Superior temporal gyrus (tissue), 1 donor: Measurements from ENCODE around the gene PRKN.

Experiments
- DNase-seq: peaks from one replicate; pipeline ENCODE4 v3.0.0-alpha.2; 2016; ENCODE audit errors: extremely low spot score

The PRKN gene

DNA sequence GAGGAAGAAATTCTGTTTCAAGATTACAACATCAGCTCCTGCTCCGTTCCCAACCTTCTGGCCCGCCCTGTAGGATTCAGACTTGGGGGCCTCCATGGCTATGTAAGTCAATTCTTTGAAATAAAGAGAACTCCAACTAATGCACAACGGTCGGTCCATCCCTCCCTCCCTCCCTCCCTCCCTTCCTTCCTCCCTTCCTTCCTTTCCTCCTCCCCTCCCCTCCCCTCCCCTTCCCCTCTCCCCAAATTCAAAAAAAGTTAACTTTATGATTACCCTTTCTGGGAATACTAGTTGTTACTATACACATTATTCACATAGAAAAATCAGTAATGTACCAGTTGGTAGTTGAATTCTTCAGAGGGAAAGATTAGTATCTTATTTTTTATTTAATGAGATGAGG, 1274.0 kb downstream of the PRKN start:
- DNase-seq = no peak

DNA sequence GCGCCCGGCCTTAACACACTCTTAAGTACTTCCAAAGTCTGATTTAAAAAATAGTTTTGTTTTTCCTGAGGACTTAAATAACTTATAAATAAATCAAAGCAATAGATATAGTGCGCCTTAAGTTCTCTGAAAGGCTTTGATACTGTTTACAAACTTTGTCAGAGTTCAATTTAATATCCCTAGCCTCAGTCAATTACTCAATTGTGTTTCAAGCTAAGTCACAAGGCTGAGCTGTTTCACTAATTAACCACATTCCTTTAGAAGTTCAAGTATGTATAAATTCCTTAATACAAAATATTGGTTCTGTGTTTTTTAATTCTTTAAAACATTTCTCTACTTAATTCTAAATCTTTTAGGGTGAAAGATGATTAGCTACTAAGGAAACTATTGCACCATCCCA, 1275.3 kb downstream of the PRKN start:
- DNase-seq = no peak

DNA sequence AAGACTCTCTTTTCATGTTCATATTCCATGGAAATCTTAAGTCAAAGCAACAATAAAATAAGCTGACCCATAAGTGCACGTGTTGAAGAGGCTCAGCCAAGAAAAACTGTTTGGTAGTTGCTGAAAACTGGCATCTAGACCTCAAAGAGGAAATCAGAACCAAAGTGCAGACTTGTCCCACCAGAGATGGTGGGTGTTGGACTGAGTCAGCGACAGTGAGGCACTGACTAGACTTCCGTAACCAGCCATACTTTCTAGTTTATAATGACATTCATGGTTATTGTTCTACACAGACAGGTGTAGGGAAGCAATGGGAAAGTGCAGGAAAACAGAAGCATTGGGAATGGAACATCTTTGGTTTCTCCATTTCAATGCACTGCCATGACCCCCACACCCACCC, 1278.0 kb downstream of the PRKN start:
- DNase-seq = no peak

DNA sequence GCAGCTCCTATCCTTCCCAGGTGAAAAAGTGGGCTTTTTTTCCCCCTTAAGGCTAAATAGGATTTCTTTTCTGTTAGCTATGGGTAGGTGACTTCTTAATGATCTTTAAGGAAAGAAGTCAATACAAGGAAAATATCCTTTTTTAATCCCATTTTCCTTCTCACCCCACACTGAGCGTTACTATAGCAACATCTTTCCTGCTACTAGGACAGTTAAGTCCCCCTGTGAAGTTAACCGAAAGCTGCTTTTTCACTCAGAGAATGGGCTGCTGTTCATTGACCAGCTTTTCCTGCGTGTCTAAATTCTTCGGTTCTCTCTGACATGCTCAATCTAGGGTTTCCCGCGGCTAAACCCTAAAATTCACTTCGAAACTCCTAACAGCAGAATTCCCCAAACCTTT, 1280.6 kb downstream of the PRKN start:
- DNase-seq = no peak

DNA sequence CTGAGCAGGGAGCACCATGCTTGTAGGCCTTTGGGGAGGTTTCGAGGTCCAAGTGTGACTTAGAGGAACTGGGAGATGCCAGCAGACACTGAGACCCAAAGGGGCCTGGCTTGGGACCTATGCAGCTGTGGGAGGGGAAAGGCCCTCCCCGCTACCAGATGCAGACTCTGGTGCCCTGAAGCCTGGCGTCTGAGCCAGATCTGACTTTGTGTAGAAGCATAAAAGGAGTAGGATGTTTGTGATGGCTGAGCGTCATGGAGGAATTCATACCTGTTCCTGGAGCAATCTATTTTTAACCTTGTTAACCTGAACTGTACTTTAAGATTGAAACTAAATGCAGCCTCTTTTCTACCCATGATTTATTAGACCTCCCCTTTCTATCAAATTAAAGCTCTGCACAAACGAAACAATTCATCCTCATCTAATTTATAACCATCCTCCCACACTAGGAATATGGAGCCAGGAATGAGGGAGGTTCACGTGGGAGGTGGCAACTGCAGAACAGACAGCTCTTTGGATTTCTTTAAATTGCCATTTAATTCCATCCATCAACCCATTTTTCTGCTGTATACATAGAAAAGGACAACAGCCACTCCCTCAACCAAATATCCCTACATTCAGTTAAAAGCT, 1281.2 kb downstream of the PRKN start:
- no peak for DNase-seq

DNA sequence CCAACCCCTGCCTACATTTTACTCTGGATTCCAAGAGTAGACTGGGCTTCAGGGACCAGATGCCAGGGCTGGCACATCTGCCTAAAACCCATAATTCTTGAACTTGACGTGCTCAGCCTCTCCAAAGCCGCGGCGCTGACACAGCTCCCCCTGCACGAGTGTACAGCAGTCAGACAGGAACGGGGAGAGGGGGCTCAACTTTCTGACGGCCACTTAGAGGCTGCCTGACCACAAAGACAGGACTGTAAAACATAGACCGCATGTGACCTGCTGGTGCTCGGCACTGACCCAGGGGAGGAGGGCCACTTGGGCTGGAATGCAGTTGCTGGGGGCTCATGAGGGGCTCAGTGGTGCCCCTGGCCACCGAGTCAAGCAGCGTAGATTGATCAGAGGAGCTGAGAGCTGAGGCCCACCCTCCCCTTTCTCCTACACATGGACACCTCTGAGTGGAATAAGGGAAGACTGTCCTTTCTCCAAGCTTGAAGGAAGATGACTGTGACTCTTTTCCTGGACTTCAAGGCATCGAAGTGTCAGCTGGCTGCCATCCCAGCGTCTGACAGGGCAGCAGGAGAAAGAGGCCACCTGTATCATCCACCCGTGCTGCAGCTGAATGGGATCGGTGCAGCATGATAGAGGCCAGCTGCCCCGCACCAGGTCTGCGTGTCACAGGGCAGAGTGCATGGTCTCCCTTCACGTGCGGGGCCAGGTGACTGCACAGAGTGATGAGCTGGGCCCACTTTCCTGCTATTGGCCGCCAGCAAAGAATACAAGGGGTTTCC, 1282.4 kb downstream of the PRKN start:
- DNase-seq = no peak

DNA sequence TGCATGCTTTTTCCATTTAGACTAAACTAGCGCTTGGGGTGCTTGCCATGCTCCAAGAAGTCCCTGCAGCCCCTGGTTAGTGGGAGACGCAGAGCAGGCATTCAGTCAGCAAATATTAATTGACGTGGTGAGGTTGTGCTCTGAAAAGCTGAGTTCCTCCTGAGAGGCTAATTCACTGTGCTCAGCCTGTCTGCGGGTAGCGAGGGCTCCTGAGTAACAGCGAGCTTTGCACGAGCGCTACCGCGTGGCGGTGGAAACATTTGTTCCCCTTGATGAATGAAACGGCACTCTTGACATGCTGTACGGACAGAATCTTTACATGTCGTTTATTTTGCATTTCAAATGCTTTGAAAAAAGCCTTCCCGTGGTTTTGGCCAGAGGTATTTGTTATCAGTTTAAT, 1283.1 kb downstream of the PRKN start:
- peak; percentile 81 for DNase-seq

DNA sequence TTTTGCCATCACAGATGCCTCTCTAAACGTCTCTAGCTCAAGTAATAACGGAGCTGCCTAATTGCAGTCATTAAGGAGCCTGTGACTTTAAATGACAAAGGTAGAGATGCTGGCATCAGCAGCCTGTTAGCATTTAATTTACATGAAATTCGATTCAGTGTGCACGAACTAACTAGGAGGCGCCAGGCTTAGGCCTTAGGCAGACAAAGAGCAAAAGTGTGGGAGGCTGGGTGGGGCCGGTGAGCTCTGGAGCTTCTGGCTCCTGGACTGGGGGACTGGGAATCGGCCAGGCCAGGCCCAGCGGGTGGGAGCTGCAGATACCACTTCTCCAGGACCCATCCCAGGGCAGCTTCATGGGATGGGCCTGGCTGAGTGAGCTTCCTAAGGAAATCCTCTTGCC, 1283.7 kb downstream of the PRKN start:
- no peak for DNase-seq

DNA sequence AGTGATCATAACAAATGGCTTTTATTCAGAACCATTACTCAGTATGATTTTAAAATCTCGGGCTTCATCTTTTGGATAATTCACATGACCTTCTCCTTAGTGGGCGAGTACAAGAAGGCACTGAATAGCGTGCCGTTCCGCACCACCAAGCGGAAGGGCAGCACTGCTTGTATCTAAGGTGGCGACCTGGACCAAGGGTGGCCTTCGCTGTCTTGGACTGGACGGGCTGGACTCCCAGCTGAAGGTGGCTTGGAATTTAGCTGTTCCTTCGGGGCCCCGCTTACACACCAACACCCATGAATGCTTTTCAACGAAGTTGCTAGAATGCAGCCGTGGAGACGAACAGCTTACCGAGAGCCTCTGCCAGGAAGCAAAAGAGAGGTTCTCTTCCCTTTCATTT, 1285.1 kb downstream of the PRKN start:
- DNase-seq = no peak

DNA sequence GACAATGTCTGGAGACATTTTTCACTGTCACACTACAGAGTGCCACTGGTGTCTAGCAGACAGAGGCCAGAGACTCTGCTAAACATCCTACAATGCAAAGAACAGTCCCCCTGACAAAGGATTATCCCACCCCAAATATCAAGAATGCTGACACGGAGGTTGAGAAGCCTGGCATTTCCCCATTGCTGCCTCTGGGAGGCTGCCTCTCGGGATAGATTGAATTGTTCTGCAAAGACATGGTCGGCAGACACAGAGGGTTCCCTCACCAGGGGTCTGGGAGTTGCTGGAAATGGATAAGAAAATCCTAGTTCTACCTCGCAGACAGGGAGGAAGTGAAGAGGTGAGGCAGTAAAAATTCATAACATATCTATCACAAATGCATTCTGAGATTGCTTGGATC, 1287.3 kb downstream of the PRKN start:
- no peak for DNase-seq

DNA sequence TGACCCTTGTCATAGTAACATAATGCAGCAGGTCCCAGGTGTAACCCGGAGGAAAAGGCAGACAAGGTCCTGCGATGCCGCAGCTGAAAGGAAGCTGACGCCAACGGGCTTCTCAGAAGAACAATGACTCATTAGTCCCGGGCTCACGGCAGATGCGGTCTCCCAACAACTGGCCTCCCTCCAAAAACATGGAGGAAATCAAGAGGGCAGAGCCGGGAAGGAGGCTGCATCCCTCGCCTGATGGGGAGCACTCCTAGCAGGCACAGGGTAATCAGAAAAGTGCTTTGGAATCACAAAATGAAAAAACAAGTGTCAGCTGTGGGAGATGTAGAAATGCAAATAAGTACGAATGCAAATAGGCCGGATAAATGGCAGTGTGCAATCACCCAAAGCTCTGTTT, 1288.5 kb downstream of the PRKN start:
- peak; percentile 96 for DNase-seq

DNA sequence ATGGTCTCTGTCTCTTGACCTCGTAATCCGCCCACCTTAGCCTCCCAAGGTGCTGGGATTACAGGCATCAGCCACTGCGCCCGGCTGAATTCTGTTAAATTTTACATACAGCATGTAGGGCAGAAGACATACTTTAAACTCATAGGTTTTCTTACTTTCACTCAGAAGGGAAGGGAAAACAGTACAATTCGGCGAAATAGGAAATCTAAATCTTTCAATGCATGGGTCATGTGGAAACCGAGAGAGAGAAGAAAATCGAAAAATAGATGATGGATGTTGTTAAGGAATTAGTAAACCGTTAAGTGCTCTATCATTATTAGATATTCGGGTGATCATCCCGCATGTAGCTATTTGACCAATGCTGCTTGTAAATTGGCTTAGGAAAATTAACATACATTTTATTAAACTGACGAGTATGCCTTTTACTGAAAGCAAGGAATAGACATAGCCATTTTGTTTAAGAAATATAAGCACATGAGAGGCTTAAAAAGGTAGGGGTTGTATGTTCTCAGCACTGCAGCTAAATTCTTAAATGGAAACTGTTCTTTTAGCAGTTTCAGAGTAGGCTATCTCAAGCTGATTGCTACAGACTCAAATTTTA, 1289.0 kb downstream of the PRKN start:
- DNase-seq = no peak

DNA sequence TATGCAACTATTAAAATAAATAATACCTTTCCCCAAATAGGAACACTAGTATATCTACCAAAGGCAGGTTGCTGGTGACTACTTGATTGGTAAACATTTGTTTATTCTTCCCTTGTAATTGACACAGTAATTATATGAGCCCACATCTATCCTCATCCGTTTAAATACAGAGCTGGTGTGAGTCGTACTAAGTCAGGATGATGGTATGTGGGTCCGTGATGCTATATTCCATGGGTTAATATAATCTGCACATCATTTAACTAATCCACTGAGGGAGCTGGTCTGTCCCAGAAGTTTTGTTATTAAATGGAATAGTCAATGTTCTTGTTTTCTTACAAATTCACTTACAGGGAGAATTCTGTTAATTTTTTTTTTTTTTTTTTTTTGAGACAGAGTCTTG, 1289.7 kb downstream of the PRKN start:
- no peak for DNase-seq

DNA sequence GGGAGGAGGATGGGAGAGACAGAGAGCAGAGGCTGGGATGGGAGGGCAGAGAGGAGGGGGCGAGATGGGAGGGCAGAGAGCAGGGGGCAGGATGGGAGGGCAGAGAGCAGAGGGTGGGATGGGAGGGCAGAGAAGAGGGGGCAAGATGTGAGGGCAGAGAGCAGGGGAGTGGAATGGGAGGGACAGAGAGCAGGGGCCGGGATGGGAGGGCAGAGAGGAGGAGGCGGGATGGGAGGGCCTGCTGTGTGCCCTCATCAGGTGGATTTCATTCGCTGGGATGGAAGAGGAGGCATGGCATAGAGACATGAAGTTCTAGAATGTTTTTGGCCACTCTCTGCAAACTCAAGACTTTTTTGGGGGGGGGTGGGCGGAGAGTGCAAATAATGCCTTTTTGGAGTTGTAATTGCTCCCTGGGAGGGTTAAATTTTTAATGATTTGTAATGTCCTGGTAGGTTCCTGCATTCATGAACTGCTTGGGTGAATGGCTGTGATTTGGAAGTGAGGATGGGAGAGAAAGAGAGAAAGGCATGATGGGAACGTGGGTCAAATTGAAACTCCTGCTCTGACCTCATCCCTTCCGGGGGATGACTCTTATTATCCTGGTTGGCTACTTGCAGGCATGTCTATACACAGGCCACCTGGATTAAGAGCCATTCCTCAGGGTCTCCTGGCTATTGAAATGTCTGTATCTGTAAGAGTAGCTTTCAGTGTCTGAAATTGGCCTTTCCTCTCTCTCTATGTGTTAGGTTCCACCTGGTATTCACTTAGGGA, 1291.3 kb downstream of the PRKN start:
- no peak for DNase-seq

DNA sequence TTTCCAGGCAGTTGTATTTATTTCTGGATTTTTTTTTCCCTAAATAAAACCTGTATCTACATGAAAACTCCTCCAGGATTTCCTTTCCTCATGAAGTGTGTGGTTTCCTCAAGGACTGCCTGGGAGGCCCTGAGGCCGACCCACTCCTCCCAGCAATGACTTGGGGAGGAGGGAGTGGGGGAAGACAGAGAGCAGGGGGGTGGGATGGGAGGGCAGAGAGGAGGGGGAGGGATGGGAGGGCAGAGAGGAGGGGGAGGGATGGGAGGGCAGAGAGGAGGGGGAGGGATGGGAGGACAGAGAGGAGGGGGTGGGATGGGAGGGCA, 1291.9 kb downstream of the PRKN start:
- no peak for DNase-seq

DNA sequence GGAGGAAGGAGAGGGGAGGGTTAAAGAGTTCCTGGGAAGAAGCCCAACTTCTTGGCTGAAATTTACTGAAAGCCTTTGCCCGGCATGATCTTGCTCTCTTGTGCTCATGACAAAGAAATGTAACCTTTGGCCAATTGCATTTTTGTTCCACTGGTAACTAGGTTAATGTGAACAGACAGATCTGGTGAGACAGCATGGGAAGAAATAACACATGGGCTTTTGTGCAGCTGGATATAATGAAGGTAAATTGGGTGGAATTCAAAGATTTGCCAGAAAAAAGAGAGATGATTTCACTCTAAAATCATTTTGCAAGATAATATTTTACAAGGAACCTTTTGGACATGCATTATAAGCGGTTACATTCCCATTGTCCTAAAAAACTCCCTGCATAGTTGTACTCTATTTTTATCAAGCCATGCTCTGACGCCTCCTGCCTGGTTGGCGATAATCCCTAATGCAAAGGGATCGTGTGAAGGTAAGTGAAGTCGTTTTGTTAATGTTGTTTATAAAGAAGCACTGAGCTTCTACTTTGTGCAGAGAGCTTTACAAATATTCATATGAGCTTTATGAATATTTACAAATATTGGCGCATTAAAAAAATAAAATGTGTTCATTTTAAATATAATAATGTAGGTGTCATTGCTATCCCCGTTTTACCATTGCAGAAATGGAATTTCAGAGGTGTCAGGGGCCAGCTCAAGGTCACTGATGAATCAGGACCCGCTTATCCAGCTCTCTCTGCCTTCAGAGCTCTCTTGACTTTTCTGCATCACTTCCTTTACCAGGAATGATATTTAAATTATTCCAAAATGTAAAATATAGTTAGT, 1292.4 kb downstream of the PRKN start:
- DNase-seq = peak; percentile 64

DNA sequence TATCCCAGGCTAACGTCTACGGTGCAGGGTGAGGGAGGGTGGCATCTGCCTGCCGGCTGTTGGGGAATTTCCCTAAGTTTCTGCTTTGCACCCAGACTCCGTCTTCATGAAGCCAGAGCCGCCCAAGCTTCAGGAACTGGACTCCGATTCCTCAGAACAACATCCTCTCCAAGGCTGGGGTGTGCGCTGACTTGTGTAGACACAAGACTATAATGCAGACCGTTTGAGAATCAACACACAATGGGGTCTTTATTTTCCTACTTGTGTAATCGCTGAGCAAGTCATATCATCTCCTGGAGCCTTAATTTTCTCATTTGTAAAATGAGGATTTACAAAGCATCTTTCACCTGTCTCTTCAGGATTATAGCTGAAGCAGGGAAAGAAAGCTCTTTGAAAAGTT, 1293.2 kb downstream of the PRKN start:
- peak; percentile 71 for DNase-seq

DNA sequence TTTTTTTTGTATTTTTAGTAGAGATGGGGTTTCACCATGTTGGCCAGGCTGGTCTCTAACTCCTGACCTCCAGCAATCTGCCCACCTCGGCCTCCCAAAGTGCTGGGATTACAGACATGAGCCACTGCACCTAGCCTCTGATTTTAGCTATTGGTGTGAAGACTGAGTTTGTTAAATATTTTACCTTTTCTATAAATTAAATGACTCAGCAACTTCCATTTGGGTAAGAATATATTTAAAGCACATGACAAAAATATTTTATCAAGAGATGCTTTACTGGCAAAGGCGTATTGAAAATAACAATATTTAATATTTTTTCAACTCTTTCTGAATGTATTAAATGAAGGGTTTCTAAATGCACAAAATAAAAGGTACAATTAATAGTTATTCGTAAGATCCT, 1295.0 kb downstream of the PRKN start:
- no peak for DNase-seq

DNA sequence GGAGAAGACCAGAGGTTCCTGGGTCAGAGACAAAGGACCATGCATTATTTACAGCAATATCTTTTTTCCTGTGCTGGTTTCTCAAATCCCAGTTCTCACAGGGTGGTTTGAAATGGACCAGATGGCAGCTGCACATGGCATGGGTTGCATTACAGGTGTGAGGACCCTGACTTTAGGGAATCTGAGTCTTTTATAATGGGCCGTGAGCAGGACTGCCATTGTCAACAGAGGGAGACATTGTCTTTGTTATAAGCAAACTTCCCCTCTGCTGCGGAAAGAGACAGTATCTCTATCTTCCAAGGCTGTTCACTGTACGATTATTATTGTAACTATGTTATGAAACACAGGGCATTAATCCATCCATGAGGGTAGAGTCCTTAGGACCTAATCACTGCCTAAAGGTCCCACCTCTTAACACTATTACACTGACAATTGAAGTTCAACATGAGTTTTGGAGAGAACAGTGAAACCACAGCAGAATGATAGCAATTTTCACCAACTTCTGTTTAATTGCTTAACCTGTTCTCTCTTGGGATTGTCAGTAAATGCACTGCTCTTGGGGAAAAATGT, 1297.6 kb downstream of the PRKN start:
- DNase-seq = no peak

DNA sequence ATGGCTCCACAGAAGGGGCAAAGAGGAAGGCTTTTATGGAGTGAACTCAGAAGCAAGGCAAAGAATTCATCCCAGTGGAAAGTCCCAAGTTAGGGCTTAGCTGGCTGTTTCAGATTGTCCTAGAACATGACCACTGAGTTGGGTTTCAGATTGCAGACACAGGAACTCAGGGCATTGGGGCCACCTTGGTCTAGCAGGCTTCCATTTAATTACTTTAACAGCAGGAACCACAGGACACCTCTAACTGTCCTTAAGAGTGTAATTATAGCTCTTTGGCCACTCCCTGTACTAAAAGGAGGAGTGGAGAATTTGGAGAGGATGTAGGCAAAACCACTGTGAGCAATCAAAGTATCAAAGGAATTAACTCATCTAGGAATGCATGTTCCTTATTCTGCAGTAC, 1303.1 kb downstream of the PRKN start:
- no peak for DNase-seq
